IPS-15b (cell line): ENCODE data around the gene EXOC3L4.

Source experiments
- H3K27me3 ChIP-seq: one replicate; pipeline ENCODE4 v1.6.1; 2013; ENCODE audit warnings: low read length; ENCODE audit not compliant: control insufficient read depth, insufficient read depth
- H3K36me3 ChIP-seq: one replicate; pipeline ENCODE4 v1.6.1; 2013; ENCODE audit warnings: low read length; ENCODE audit not compliant: control insufficient read depth, insufficient read depth
- H3K4me1 ChIP-seq: one replicate; pipeline ENCODE4 v1.6.1; 2013; ENCODE audit warnings: mild to moderate bottlenecking, low read length; ENCODE audit not compliant: control insufficient read depth, insufficient read depth
- H3K4me3 ChIP-seq: one replicate; pipeline ENCODE4 v1.5.1; 2013; ENCODE audit warnings: low read depth, low read length
- H3K9ac ChIP-seq: one replicate; pipeline ENCODE4 v1.6.1; 2013; ENCODE audit warnings: low read depth, mild to moderate bottlenecking, low read length
- H3K9me3 ChIP-seq: one replicate; pipeline ENCODE4 v1.6.1; 2013; ENCODE audit warnings: mild to moderate bottlenecking, low read length; ENCODE audit not compliant: control insufficient read depth, insufficient read depth

EXOC3L4 gene

DNA sequence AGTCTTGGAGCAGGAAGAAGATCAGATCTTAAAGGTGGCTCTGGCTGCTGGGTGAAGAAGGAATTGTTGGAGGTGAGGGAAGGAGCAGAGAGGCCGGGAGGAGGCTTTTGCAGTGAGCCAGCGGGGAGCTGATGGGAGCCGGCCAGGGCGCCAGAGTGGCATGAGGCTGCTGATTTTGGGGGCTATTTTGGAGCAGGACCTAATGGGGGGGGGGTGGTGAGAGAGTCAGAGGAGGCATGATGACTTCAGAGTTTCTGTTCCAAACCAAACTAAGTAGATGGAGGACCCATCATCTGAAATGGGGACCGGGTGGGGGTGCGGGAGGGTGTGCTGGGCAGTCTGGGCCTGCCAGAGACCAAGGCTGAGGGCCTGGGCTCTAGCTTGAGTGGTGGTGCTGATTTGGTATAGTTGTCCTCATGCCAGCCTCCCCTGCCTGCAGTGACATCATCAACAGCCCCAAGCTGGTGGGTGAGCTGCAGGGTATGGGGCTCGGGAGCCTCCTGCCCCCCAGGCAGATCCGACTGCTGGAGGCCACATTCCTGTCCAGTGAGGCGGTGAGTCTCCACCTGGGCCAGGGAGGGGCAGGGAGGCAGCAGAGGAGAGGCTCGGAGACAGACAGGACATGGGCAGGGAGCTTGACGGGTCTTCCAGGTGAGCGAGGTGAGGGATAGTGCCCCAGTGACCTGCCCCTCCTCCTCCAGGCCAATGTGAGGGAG, 34.9 kb downstream of the EXOC3L4 start:
- Histone ChIP-seq H3K4me1 (no peaks in the 10 kb centered on the region), H3K9me3 (no peaks in the 10 kb centered on the region), H3K36me3 (peaks cover 13% of the 10 kb centered on the region), H3K27me3 (peaks cover 15% of the 10 kb centered on the region), H3K9ac (no peak overlapping the region), H3K4me3 (no peak overlapping the region)

- Histone ChIP-seq H3K27me3 (peaks cover 13% of the 10 kb centered on the region), H3K4me3 (no peak overlapping the region), H3K36me3 (peaks cover 16% of the 10 kb centered on the region), H3K9ac (no peak overlapping the region), H3K4me1 (no peaks in the 10 kb centered on the region), H3K9me3 (no peaks in the 10 kb centered on the region)
These were observed 35.7 kb downstream of the EXOC3L4 start for GRCh38 chr14:103130017-103130764.

- Histone ChIP-seq H3K36me3 (peaks cover 16% of the 10 kb centered on the region), H3K4me1 (no peaks in the 10 kb centered on the region), H3K9ac (no peak overlapping the region)
These were observed 36.4 kb downstream of the EXOC3L4 start for GRCh38 chr14:103130965-103131364.

GRCh38 chr14:103131580-103131979, 37.1 kb downstream of the EXOC3L4 start:
- peaks cover 16% of the 10 kb centered on the region for H3K36me3 ChIP-seq
- H3K9ac ChIP-seq = no peak overlapping the region
- no peaks in the 10 kb centered on the region for H3K9me3 ChIP-seq
- no peak overlapping the region for H3K4me3 ChIP-seq
- H3K27me3 ChIP-seq = peaks cover 3% of the 10 kb centered on the region
- H3K4me1 ChIP-seq = no peaks in the 10 kb centered on the region

More at GRCh38 chr14:103130965-103131364, 36.4 kb downstream of the EXOC3L4 start:
- Histone ChIP-seq H3K27me3 (peaks cover 8% of the 10 kb centered on the region), H3K4me3 (no peak overlapping the region), H3K9me3 (no peaks in the 10 kb centered on the region)

DNA sequence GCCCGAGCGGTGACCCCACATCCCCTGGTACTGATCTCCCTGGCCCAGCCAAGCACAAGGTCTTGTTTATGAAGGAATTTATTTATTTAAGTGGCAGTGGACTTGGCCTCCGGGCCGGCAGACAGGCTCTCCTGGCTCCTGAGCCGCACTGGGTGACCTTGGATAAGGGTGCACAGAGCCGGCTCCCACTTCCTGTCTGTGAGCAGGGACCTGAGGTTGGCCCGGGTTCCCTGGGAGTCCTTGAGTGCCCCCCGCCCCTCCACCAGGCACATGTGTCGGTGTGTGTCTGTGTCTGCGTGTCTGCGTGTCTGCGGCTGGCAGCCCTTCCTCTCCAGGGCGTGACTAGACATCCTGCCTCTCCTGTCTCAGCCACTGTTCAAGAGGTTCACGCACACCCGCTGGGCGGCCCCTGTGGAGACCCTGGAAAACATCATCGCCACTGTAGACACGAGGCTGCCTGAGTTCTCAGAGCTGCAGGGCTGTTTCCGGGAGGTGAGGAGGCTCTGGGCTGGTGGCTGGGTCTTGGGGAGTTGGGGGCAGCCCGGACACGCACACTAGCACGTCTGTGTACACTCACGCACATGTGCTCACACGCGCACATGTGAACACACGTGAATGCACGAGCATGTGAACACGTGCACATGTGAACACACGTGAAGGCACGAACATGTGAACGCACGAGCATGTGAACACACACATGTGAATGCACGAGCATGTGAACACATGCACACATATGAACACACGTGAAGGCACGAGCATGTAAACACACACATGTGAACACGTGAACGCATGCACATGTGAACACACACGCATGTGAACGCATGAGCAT, 38.1 kb downstream of the EXOC3L4 start:
- Histone ChIP-seq H3K4me3 (no peak overlapping the region), H3K27me3 (peaks cover under 1% of the 10 kb centered on the region), H3K9ac (no peak overlapping the region), H3K9me3 (no peaks in the 10 kb centered on the region), H3K36me3 (peaks cover 16% of the 10 kb centered on the region), H3K4me1 (no peaks in the 10 kb centered on the region)

DNA sequence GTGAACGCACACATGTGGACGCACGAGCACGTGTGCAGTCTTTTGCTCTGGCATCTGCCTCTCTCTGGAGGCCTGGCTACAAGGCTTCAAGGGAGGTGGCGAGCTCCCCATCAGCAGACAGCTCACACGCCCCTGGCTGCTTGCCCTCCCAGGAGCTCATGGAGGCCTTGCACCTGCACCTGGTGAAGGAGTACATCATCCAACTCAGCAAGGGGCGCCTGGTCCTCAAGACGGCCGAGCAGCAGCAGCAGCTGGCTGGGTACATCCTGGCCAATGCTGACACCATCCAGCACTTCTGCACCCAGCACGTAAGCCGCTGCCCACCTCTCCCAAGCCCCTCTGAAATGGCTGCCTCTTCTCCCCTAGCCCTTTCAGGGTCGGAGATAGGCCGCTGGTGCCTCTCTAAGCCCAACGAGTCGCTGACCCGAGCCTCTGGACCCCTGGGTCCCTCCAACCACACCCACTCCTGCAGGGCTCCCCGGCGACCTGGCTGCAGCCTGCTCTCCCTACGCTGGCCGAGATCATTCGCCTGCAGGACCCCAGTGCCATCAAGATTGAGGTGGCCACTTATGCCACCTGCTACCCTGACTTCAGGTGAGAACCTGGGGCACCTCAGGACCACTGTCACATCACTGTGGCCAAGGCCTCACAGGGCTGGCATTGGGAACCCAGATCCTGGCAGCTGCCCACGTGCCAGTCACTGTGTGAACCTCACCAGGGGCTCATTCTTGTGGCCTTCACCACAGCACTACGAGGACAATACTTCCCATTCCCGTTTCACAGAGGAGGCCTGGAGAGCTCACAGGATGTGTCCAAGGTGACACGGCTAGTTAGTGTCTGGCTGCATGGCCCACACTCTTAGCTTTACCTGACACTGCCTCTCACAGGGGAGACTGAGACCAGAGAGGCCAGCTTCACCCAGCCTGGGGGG, 39.0 kb downstream of the EXOC3L4 start:
- no peaks in the 10 kb centered on the region for H3K4me1 ChIP-seq
- peaks cover 16% of the 10 kb centered on the region for H3K36me3 ChIP-seq
- no peak overlapping the region for H3K9ac ChIP-seq
- no peaks in the 10 kb centered on the region for H3K27me3 ChIP-seq
- no peaks in the 10 kb centered on the region for H3K9me3 ChIP-seq
- no peak overlapping the region for H3K4me3 ChIP-seq

DNA sequence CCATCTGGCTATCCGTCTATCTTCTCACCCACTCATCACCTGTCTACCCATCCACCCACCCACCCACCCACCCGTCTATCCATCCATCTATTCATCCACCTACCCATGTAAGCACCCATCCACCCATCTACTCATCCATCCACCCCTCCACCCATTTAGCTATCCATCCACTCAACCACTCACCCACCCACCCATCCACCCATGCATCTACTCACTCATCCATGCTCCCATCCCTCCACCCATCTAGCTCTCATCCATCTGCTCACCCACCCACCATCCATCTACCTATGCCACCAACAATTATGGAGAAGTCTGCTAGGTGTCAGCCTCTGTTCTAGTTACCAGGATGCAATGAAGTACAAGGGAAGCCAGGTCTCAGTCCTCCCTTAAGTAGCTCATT, 39.9 kb downstream of the EXOC3L4 start:
- H3K36me3 ChIP-seq = peaks cover 16% of the 10 kb centered on the region
- H3K27me3 ChIP-seq = peaks cover under 1% of the 10 kb centered on the region
- H3K4me3 ChIP-seq = no peak overlapping the region
- H3K4me1 ChIP-seq = no peaks in the 10 kb centered on the region
- no peaks in the 10 kb centered on the region for H3K9me3 ChIP-seq
- no peak overlapping the region for H3K9ac ChIP-seq

GRCh38 chr14:103134919-103135318, 40.4 kb downstream of the EXOC3L4 start:
- Histone ChIP-seq H3K36me3 (peaks cover 16% of the 10 kb centered on the region), H3K27me3 (peaks cover 6% of the 10 kb centered on the region)

DNA sequence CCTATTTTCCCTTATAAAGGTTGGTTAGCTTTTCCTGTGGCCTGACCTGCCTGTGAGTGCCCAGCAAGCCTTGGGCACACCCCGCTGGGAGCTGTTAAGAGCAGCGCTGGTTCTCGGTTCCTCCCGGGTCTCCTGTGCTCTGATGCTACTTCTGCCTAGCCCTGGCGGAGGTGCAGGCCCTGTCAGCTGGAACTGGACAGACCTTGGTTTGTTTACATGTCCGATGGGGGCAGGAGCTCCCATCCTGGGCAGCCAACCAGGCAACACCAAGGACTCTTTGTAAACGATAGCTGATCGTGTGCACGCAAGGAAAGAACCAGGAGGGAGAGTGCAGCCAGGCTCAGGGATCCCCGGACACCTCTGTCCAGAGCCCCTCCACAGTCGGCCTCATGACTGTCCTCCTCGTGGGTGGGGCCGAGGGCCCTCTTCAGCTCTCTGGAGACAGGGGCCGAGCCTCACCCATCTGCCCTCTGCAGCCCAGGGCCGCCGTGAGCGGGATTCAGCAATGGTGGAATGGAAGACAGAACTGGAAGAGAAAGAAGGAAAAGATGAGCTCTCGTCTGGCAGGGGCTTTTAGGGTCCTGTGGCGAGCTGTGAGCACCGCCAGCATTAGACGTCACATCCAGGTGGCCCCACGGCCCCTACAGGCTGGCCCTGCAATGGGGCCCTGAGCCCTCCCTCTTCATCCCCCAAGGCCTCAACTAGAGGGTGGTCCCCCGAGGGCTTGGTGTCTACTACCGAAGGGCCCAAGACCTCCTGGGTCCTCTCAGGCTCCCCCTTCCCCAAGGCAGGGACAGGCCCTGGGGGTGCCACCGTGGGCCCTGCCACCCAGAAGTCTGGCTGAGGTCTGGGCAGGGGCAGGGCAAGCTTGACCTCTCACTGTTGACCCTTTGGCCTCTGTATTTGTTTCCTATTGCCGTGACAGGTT, 41.1 kb downstream of the EXOC3L4 start:
- H3K9me3 ChIP-seq = no peaks in the 10 kb centered on the region
- peaks cover 13% of the 10 kb centered on the region for H3K27me3 ChIP-seq
- no peak overlapping the region for H3K9ac ChIP-seq
- H3K4me1 ChIP-seq = peaks cover 2% of the 10 kb centered on the region
- peaks cover 16% of the 10 kb centered on the region for H3K36me3 ChIP-seq
- no peak overlapping the region for H3K4me3 ChIP-seq

More at GRCh38 chr14:103134919-103135318, 40.4 kb downstream of the EXOC3L4 start:
- H3K9ac ChIP-seq = no peak overlapping the region
- peaks cover 2% of the 10 kb centered on the region for H3K4me1 ChIP-seq
- no peaks in the 10 kb centered on the region for H3K9me3 ChIP-seq
- H3K4me3 ChIP-seq = no peak overlapping the region
